HCT116 (cell line): ENCODE measurements around the gene SLC1A6. TPM values are rescaled to one million over a fixed set of nuclear protein-coding genes. Genes with fewer than 3 reads are reported as not detected.

Experiments used
- ATAC-seq: fragments of 200-7000 bp; cut with Tn5 transposase; 2 replicates; pipeline ENCODE4 v1.9.1; 2020; ENCODE audit warnings: mild to moderate bottlenecking, moderate library complexity
- BruUV-seq: library from RNA; stranded (reverse); fragments of 400-500 nt; replicated peaks from 2 replicates; lab custom pipeline; 2021; lab: Mats Ljungman, UMichigan
- CTCF ChIA-PET: fragments of 300-600 bp; sonication (Branson Sonifier 250); formaldehyde crosslinking; loops from one replicate; lab custom pipeline; 2021; ENCODE audit warnings: antibody characterized with exemption; lab: Charles Lee
- POLR2A ChIA-PET: fragments of 300-600, 350-600 bp; sonication (Branson Sonifier 250); formaldehyde crosslinking; loops from one replicate; lab custom pipeline; 2021; ENCODE audit warnings: antibody characterized with exemption; lab: Charles Lee
- RAD21 ChIA-PET, 2 experiments: fragments of 300-600 bp; sonication (Branson Sonifier 250); formaldehyde crosslinking; loops; one replicate each; lab custom pipeline; 2023; ENCODE audit warnings: low total read pairs in 2 of 2; ENCODE audit not compliant: uncharacterized antibody in 2 of 2, unreplicated experiment in 2 of 2, low non-redundant PET in 1 of 2; lab: Charles Lee
- DNase-seq: peaks from one replicate; pipeline ENCODE4 v3.0.0-alpha.2; 2010; ENCODE audit warnings: low read depth, low spot score
- H2AFZ ChIP-seq: fragments of 200-600 bp; shearing (Covaris generic), sonication (generic); 2 replicates; pipeline ENCODE4 v1.6.1; 2017; ENCODE audit warnings: low read depth, mixed run types, mixed read lengths, antibody characterized with exemption, low read length; ENCODE audit not compliant: poor library complexity, severe bottlenecking
- H3K27ac ChIP-seq: 2 replicates; pipeline ENCODE4 v1.5.1; 2012; ENCODE audit warnings: low read depth, low read length
- H3K27me3 ChIP-seq: fragments of 200-600 bp; sonication (generic); 2 replicates; pipeline ENCODE4 v1.6.1; 2016; ENCODE audit warnings: mixed run types, low read length, mixed read lengths; ENCODE audit not compliant: insufficient read depth
- H3K36me3 ChIP-seq, 2 experiments: fragments of 200-500 bp in 1 of 2; fragments of 200-600 bp in 1 of 2; sonication (Bioruptor generic) in 1 of 2; sonication (generic) in 1 of 2; 2 replicates each; pipeline versions ENCODE4 v1.5.1 to v1.6.1; 2014 to 2016; ENCODE audit warnings: low read length in 2 of 2, inconsistent platforms in 1 of 2, mixed read lengths in 1 of 2, mixed run types in 1 of 2; ENCODE audit not compliant: insufficient read depth in 2 of 2, control insufficient read depth in 1 of 2
- H3K4me1 ChIP-seq, 2 experiments: fragments of 200-600 bp in 1 of 2; sonication (generic) in 1 of 2; 2 replicates each; pipeline versions ENCODE4 v1.5.1 to v1.6.1; 2012 to 2017; ENCODE audit warnings: low read length in 2 of 2, inconsistent platforms in 1 of 2, mild to moderate bottlenecking in 1 of 2, mixed read lengths in 1 of 2, mixed run types in 1 of 2, moderate library complexity in 1 of 2; ENCODE audit not compliant: insufficient read depth in 2 of 2, control insufficient read depth in 1 of 2
- H3K4me2 ChIP-seq: fragments of 200-600 bp; sonication (generic); 2 replicates; pipeline ENCODE4 v1.6.1; 2017; ENCODE audit warnings: mixed run types, low read length, mixed read lengths
- H3K4me3 ChIP-seq, 2 experiments: fragments of 200-600 bp in 1 of 2; sonication (generic) in 1 of 2; replicated peaks in 1 of 2; 2 replicates each; pipeline ENCODE4 v1.5.1; 2011 to 2016; ENCODE audit warnings: low read length in 2 of 2, control low read depth in 1 of 2, low read depth in 1 of 2, mild to moderate bottlenecking in 1 of 2, mixed read lengths in 1 of 2, mixed run types in 1 of 2
- H3K79me2 ChIP-seq: fragments of 200-600 bp; sonication (generic); 2 replicates; pipeline ENCODE4 v1.6.1; 2017; ENCODE audit warnings: mild to moderate bottlenecking, mixed run types, low read length, moderate library complexity, mixed read lengths; ENCODE audit not compliant: insufficient read depth
- H3K9ac ChIP-seq: fragments of 200-600 bp; sonication (generic); 2 replicates; pipeline ENCODE4 v1.6.1; 2016; ENCODE audit warnings: low read length, mixed read lengths
- H3K9me2 ChIP-seq: fragments of 200-600 bp; sonication (generic), shearing (Covaris generic); 2 replicates; pipeline ENCODE4 v1.6.1; 2017; ENCODE audit warnings: mixed run types, mild to moderate bottlenecking, moderate library complexity; ENCODE audit not compliant: insufficient read depth
- H3K9me3 ChIP-seq, 2 experiments: fragments of 200-500 bp in 1 of 2; fragments of 200-600 bp in 1 of 2; sonication (Bioruptor generic) in 1 of 2; sonication (generic) in 1 of 2; 2 replicates each; pipeline ENCODE4 v1.6.1; 2014 to 2017; ENCODE audit warnings: low read length in 2 of 2, mixed read lengths in 2 of 2, inconsistent platforms in 1 of 2, low read depth in 1 of 2, mild to moderate bottlenecking in 1 of 2, mixed run types in 1 of 2, moderate library complexity in 1 of 2; ENCODE audit not compliant: control insufficient read depth in 1 of 2, insufficient read depth in 1 of 2
- H4K20me1 ChIP-seq: fragments of 200-600 bp; sonication (generic), shearing (Covaris generic); 2 replicates; pipeline ENCODE4 v1.6.1; 2017; ENCODE audit warnings: mixed run types, mild to moderate bottlenecking, moderate library complexity; ENCODE audit not compliant: insufficient read depth
- EGR1 ChIP-seq: IDR thresholded peaks from 2 replicates; pipeline ENCODE4 v1.6.1; 2012; ENCODE audit warnings: low read depth
- EZH2 ChIP-seq: fragments of 200-600 bp; sonication (generic); IDR thresholded peaks from 2 replicates; pipeline ENCODE4 v1.6.1; 2017; ENCODE audit warnings: antibody characterized with exemption, mixed run types
- EZH2phosphoT487 ChIP-seq: fragments of 200-600 bp; IDR thresholded peaks from 2 replicates; pipeline ENCODE4 v1.6.1; 2018; ENCODE audit warnings: antibody characterized with exemption, borderline replicate concordance
- POLR2A ChIP-seq: IDR thresholded peaks from 2 replicates; pipeline ENCODE4 v1.7.0; 2011; ENCODE audit warnings: borderline replicate concordance; ENCODE audit not compliant: insufficient read depth, insufficient read length; ENCODE audit errors: extremely low read depth
- RAD21 ChIP-seq: IDR thresholded peaks from 2 replicates; pipeline ENCODE4 v1.6.1; 2012; ENCODE audit warnings: low read depth, mild to moderate bottlenecking
- SP1 ChIP-seq: IDR thresholded peaks from 2 replicates; pipeline ENCODE4 v1.6.1; 2012; ENCODE audit warnings: low read depth
- TCF7L2 ChIP-seq: IDR thresholded peaks from 2 replicates; pipeline ENCODE4 v1.7.0; 2011; ENCODE audit warnings: borderline replicate concordance, inconsistent platforms; ENCODE audit not compliant: insufficient read depth, insufficient read length; ENCODE audit errors: extremely low read depth
- ZFX ChIP-seq: fragments of 450-650 bp; IDR thresholded peaks from 2 replicates; pipeline ENCODE4 v1.6.1; 2017
- intact Hi-C: fragments of 100-400 bp; cut with micrococcal nuclease; formaldehyde crosslinking; loops from 2 replicates; pipeline ENCODE4 v1.10.0; 2022
- total RNA-seq: library from RNA; stranded (reverse); gene quantifications from one replicate; pipeline ENCODE4 v1.2.1, GENCODE V29; 2021; ENCODE audit not compliant: unreplicated experiment
- TF ChIP-seq, protein P1 (sequence below), 3 experiments: fragments of 200-600 bp in 1 of 3; sonication (generic) in 1 of 3; IDR thresholded peaks in 2 of 3; conservative IDR thresholded peaks in 1 of 3; 2 replicates each; pipeline ENCODE4 v1.5.1; 2012 to 2017; ENCODE audit warnings: low read depth in 2 of 3, low read length in 2 of 3, antibody characterized with exemption in 1 of 3, borderline replicate concordance in 1 of 3, control low read depth in 1 of 3, mild to moderate bottlenecking in 1 of 3, mixed read lengths in 1 of 3, mixed run types in 1 of 3, moderate library complexity in 1 of 3; ENCODE audit not compliant: insufficient read depth in 1 of 3
- TF ChIP-seq, protein P2 (sequence below): IDR thresholded peaks from 2 replicates; pipeline ENCODE4 v1.6.1; 2012

The SLC1A6 gene
- total RNA-seq, 1 experiment from 2014 or later = not detected

DNA sequence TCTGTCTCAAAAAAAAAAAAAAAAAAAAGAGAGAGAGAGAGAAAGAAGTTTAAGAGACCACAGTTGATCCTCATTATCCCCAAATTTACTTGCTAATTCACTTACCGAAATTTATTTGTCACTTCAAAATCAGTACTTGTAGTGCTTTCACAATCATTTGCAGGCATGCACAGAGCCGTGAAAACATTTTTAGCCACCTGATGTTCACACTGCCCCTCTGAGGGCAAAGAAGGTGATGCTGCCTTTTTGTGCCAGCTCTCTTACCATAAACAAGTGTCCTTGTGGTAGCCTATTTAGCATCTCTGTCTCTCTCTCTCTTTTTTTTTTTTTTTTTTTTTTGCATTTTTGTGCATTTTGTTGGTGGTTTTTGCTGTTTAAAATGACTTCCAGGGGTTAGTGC lies 45.6 kb upstream of the SLC1A6 start:
- POLR2A ChIA-PET = no interaction called here
- H3K36me3 ChIP-seq = no peaks in the 10 kb centered on the region
- no peaks in the 10 kb centered on the region for H3K27me3 ChIP-seq
- no peak overlapping the region for H3K27ac ChIP-seq
- TF ChIP-seq, protein P1, sequence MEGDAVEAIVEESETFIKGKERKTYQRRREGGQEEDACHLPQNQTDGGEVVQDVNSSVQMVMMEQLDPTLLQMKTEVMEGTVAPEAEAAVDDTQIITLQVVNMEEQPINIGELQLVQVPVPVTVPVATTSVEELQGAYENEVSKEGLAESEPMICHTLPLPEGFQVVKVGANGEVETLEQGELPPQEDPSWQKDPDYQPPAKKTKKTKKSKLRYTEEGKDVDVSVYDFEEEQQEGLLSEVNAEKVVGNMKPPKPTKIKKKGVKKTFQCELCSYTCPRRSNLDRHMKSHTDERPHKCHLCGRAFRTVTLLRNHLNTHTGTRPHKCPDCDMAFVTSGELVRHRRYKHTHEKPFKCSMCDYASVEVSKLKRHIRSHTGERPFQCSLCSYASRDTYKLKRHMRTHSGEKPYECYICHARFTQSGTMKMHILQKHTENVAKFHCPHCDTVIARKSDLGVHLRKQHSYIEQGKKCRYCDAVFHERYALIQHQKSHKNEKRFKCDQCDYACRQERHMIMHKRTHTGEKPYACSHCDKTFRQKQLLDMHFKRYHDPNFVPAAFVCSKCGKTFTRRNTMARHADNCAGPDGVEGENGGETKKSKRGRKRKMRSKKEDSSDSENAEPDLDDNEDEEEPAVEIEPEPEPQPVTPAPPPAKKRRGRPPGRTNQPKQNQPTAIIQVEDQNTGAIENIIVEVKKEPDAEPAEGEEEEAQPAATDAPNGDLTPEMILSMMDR (IDR thresholded peaks at IDR 0.05 in 2 of 3, conservative IDR thresholded peaks at IDR 0.05 in 1 of 3; ENCODE audit: borderline replicate concordance in 1 of 3, insufficient read depth in 1 of 3, low read depth in 2 of 3, low read length in 2 of 3) = peak; percentile 14 to 53 (median 45); a peak in 5 of 6 replicates
- TF ChIP-seq ZFX (no peak), EZH2phosphoT487 (no peak), RAD21 (peak; percentile 30; the same call in 1 of the 2 replicates), SP1 (no peak)
- TF ChIP-seq, all 23 proteins: peak for 2
- H3K9me2 ChIP-seq = no peaks in the 10 kb centered on the region
- peak; percentile 75 for ATAC-seq
- H3K9me3 ChIP-seq = no peaks in the 10 kb centered on the region
- H3K4me1 ChIP-seq = no peaks in the 10 kb centered on the region
- intact Hi-C loops = no loop called here
- H3K9ac ChIP-seq = no peak overlapping the region
- H3K4me3 ChIP-seq = no peak overlapping the region
- no peaks in the 10 kb centered on the region for H3K79me2 ChIP-seq
- ChIA-PET RAD21 (no interaction called here), CTCF (interaction anchor here (0.7 to 1.8 kb wide), 6 partner anchors 41 to 451 kb away, joined by 3 to 6 read pairs (median 4); no protein-coding TSS in a partner anchor)
- no peak overlapping the region for H3K4me2 ChIP-seq
- DNase-seq = no peak
- BruUV-seq = no TSS peak
- H2AFZ ChIP-seq = no peak overlapping the region
- H4K20me1 ChIP-seq = no peaks in the 10 kb centered on the region

GRCh38 chr19:15022752-15023151 lies 43.1 kb upstream of the SLC1A6 start:
- Histone ChIP-seq H2AFZ (no peak overlapping the region), H3K4me3 (no peak overlapping the region), H3K4me1 (no peaks in the 10 kb centered on the region), H3K79me2 (no peaks in the 10 kb centered on the region), H4K20me1 (no peaks in the 10 kb centered on the region), H3K36me3 (no peaks in the 10 kb centered on the region), H3K27me3 (no peaks in the 10 kb centered on the region), H3K4me2 (no peak overlapping the region), H3K9me3 (no peaks in the 10 kb centered on the region), H3K9ac (no peak overlapping the region), H3K27ac (no peak overlapping the region), H3K9me2 (no peaks in the 10 kb centered on the region)
- BruUV-seq = no TSS peak
- DNase-seq (no peak), ATAC-seq (no peak)
- intact Hi-C loops = no loop called here
- TF ChIP-seq POLR2A = no peak
- TF ChIP-seq, protein P2, sequence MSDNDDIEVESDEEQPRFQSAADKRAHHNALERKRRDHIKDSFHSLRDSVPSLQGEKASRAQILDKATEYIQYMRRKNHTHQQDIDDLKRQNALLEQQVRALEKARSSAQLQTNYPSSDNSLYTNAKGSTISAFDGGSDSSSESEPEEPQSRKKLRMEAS = no peak
- no peak for TF ChIP-seq EZH2phosphoT487
- TF ChIP-seq TCF7L2 = no peak
- TF ChIP-seq, protein P1 (IDR thresholded peaks at IDR 0.05 in 2 of 3, conservative IDR thresholded peaks at IDR 0.05 in 1 of 3; ENCODE audit: borderline replicate concordance in 1 of 3, insufficient read depth in 1 of 3, low read depth in 2 of 3, low read length in 2 of 3) = no peak
- no peak for TF ChIP-seq ZFX
- no peak for TF ChIP-seq EGR1
- no peak for TF ChIP-seq EZH2
- POLR2A ChIA-PET = no interaction called here
- RAD21 ChIA-PET = no interaction called here
- CTCF ChIA-PET = interaction anchor here (0.7 kb wide), 1 partner anchor 69 kb away, joined by 4 read pairs; no protein-coding TSS in a partner anchor
